Hepatocyte (in vitro differentiated cells): ENCODE results near the gene FAM222A.

ENCODE experiments used
- CTCF ChIP-seq: fragments of 200-600 bp; sonication (generic); IDR thresholded peaks from 2 replicates; pipeline ENCODE4 v1.5.1; 2016; ENCODE audit warnings: antibody characterized with exemption, mild to moderate bottlenecking; ENCODE audit not compliant: poor library complexity
- EZH2 ChIP-seq: fragments of 200-600 bp; sonication (generic); IDR thresholded peaks from 2 replicates; pipeline ENCODE4 v1.6.1; 2016; ENCODE audit warnings: antibody characterized with exemption, mild to moderate bottlenecking, borderline replicate concordance
- EZH2phosphoT487 ChIP-seq: fragments of 200-600 bp; sonication (generic); IDR thresholded peaks from one replicate; pipeline ENCODE4 v1.6.1; 2018; ENCODE audit warnings: antibody characterized with exemption, mild to moderate bottlenecking, low read depth, moderate library complexity; ENCODE audit not compliant: unreplicated experiment, severe bottlenecking

DNA sequence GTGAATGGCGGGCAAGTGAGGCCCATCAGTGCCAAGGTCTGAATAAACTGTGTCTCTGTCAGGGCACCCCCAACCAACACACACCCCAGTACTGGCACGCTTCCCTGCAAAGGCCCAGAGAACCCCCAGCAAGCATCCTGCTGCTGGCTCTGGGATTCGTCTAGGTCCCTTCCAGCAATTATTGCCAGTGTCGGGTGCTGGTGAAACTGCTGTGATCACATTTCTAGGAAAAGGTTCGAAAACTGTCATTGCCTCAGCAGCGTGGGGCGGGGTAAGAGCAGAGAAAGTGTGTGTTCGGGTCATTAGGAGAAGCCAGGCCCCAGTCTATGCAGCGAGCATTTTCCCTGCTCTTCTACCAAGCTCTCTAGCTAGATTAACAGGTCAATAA, 2.5 kb downstream of the FAM222A start:
- TF ChIP-seq CTCF (no peak), EZH2phosphoT487 (no peak), EZH2 (no peak)
